Karpas-422 (cell line): ENCODE data around the gene FAM131C. TPM values are rescaled to one million over a fixed set of nuclear protein-coding genes. Genes with fewer than 3 reads are reported as not detected.

Experiments used
- total RNA-seq: library from RNA; depleted of rRNA; stranded (reverse); fragments of >200 nt; shearing (Covaris generic); gene quantifications from 2 replicates; pipeline ENCODE4 v1.2.3, GENCODE V29; 2014; ENCODE audit warnings: low replicate concordance; rRNA removed

FAM131C gene
- total RNA-seq, 1 experiment from 2014 or later, result not detected

Other genes with a start within 250 kb of the FAM131C start
- 17.9 and 26.8 TPM in 2 replicates for gene SPEN, start 225.9 kb downstream of the FAM131C start, total RNA-seq
- gene ZBTB17, start 97.5 kb downstream of the FAM131C start, total RNA-seq, result 25.9 and 26.8 TPM in 2 replicates
- gene SRARP, start 69.4 kb downstream of the FAM131C start, total RNA-seq, result 0.04 TPM in 1 of 2 replicates, not detected in the other
- not detected in 2 replicates for gene HSPB7, start 55.6 kb downstream of the FAM131C start, total RNA-seq
- not detected in 2 replicates for gene CLCNKA, start 51.6 kb downstream of the FAM131C start, total RNA-seq
- not detected in 2 replicates for gene CLCNKB, start 29.9 kb downstream of the FAM131C start, total RNA-seq
- not detected in 2 replicates for gene EPHA2, start 82.4 kb upstream of the FAM131C start, total RNA-seq
- gene ARHGEF19, start 139.0 kb upstream of the FAM131C start, total RNA-seq, result 2.2 and 2.5 TPM in 2 replicates
- gene CPLANE2, start 163.5 kb upstream of the FAM131C start, total RNA-seq, result 2.6 and 9.6 TPM in 2 replicates